DMS53 treated with DMSO at 0.1 percent for 48 hours (cell line): ENCODE measurements around the gene COL9A3.
A peak's percentile ranks its signal among the peaks of the same experiment; 100 is the strongest.
"Not testable (repeated sequence)": the region's sequence is repeated elsewhere in the genome, so short reads cannot be mapped to it uniquely, and the experiment has no call there.

Experiments used
- DNase-seq: peaks from one replicate; lab custom pipeline; 2025; ENCODE audit not compliant: unreplicated experiment; lab: John Stamatoyannopoulos, UW

COL9A3 gene

DNA sequence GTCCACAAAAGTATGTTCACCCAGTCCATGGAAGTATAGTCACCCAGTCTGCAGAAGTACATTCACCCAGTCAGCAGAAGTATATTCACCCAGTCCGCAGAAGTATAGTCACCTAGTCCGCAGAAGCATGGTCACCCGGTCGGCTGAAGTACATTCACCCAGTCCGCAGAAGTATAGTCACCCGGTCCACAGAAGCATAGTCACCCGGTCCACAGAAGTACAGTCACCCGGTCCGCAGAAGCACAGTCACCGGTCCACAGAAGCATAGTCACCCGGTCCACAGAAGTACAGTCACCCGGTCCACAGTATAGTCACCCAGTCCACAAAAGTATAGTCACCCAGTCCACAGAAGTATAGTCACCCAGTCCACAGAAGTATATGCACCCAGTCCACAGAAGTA is 36.0 kb downstream of the COL9A3 start:
- no peak for DNase-seq

GRCh38 chr20:62853304-62853703 is 36.5 kb downstream of the COL9A3 start:
- DNase-seq = not testable (repeated sequence)

- no peak for DNase-seq
Observed at GRCh38 chr20:62854121-62854520, 37.3 kb downstream of the COL9A3 start.

DNA sequence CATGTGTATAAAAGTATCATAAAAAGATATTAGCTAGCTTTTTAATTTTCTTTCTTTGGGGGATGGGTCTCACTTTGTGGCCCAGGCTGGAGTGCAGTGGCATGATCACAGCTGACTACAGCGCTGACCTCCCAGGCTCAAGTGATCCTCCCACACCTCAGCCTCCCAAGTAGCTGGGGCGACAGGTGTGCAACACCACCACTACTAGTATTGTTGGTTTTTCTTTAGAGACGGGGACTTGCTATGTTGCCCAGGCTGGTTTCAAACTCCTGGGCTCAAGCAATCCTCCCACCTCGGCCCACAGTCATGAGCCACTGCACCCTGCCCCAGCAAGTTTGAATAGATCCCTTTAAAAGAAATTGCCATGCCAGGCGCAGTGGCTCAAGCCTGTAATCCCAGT is 38.3 kb downstream of the COL9A3 start:
- DNase-seq = no peak

GRCh38 chr20:62856931-62857619 is 40.2 kb downstream of the COL9A3 start:
- DNase-seq = no peak

- no peak for DNase-seq
Observed at GRCh38 chr20:62858058-62858830, 41.4 kb downstream of the COL9A3 start.

DNA sequence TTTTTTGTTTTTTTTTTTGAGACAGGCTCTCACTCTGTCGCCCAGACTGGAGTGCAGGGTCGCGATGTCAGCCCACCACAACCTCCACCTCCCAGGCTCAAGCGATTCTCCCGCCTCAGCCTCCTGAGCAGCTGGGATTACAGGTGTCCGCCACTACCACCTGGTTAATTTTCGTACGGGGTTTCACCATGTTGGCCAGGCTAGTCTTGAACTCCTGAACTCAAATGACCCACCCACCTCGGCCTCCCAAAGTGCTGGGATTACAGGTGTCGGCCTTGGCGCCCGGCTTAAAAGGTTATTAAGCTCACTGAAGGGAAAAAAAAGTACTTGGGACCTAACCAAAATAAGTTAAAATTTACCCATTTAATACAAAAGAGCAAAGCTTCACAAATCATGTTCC is 42.9 kb downstream of the COL9A3 start:
- DNase-seq = no peak

- DNase-seq = no peak
Observed at GRCh38 chr20:62860391-62860923, 43.6 kb downstream of the COL9A3 start.

DNA sequence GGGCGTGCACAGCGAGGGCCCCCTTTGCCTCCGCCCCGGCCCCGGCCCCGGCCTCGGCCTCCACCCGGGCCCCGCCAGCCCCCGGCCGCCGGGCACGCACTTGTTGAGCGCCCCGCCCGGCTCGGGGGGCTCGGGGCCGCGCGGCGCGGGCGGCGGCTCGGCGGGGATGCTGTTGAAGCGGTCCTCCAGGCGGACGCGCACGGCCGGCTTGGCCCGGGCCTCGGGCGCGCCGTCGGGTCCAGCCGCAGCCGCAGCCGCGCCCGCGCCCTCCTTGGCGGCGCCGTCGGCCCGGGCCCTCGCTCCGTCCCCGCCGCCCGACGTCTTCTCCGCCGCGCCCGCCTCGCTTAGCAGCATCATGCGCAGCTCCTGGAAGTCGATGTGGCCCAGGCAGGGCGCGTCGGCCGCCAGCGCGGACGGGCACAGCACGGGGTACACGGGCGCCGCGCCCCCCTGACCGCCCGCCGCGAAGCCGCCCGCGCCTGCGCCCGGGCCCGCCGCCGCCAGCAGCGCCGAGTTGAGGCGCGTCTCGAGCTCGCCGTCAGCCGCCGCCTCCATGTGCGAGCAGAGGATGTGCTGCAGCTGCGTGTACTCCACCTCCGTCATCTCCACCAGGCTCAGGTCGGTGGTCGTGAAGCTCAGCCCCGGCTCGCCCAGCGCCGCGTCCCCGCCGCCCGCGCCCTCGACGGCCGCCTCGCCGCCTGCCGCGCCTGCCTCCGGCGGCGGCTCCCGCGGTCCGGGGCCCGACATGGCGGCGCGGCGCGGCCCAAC is 44.3 kb downstream of the COL9A3 start:
- no peak for DNase-seq

GRCh38 chr20:62861726-62862336 is 45.0 kb downstream of the COL9A3 start, which contains the start of gene TCFL5:
TCFL5 (minus strand) TSS chr20:62861822; CDS start chr20:62861670, 152 bp downstream.
- peak; percentile 59 for DNase-seq

- DNase-seq = no peak
Observed at GRCh38 chr20:62864207-62864606, 47.4 kb downstream of the COL9A3 start.

DNA sequence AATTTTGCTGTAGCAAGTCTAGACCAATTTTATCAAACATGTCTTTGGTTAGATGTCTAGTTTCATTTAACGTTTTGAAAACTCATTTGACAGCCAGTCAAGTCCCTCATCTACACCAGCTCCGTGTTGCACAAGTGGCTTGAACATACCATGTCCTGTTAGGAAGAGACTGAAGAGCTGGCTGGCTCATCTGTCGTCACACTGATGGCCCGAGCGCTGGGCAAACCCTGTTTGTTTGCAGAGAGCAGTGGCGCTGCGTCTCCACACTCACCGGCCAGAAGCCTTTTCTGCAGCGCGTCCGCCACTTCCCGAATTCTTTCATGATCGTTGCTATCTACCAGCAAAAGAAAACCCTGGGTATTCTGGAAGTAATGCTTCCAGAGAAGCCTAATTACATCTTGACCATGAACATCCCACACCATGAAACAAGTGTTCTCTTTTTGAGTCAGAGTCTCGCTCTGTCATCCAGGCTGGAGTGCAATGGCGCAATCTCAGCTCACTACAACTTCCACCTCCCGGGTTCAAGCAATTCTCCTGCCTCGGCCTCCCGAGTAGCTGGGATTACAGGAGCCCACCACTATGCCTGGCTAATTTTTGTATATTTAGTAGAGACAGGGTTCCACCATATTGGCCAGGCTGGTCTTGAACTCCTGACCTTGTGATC is 55.5 kb downstream of the COL9A3 start:
- DNase-seq = peak; percentile 42

DNA sequence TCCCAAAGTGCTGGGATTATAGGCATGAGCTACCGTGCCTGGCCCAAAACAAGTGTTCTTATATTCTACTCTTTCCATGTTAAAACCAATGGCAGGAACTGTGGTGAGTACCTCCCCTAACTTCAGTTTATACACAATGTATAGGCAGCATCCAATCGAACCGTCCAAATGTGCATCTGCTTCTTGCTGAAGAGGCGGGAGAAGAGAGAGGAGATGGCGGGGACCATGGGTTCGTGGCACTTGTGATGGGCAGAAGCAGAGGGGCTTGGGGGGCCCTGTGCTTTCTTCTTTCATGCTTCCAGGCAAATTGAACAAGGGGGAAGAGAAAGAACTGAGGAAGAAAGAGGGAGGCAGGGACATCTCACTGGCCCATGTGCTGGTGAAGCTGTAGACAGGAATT is 56.0 kb downstream of the COL9A3 start:
- no peak for DNase-seq

DNA sequence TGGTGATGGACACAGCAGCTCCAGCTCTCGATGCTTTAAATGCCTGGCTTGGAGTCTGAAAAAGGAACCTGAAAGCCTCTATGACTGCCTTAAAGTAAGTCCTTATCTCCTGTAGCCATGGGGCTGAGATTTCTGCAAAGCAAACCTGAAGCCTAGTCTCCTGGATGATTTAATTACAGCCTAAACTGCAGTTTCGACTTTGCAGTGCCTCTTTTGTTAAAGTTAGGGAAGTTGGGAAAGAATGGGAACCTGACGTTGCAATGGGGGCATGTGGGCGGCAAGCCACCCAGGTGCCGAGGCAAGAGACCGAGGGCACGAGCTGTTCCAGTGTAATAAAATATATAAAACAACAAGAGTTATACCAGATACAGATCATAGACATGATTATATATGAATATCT is 56.4 kb downstream of the COL9A3 start:
- no peak for DNase-seq

GRCh38 chr20:62873681-62874031 is 56.8 kb downstream of the COL9A3 start:
- DNase-seq = peak; percentile 43

DNA sequence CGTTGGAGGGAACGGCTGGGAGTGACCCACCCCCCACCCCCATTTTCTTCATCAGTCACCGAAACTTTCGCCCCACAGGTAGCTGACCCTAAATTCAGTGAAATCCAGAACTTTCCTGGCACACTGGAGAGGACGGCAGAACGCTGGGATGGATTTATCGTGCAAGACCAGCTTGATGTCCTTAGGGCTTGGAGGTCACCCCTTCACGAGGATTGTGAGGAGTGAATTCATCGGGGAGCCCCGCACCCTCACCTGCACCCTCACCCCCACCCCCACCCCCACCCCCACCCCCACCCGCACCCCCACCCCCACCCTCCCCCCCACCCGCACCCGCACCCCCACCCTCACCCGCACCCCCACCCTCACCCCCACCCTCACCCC is 58.1 kb downstream of the COL9A3 start:
- DNase-seq = peak; percentile 43

GRCh38 chr20:62875419-62876361 is 58.8 kb downstream of the COL9A3 start:
- DNase-seq = peak; percentile 94

GRCh38 chr20:62876501-62876901 is 59.7 kb downstream of the COL9A3 start:
- no peak for DNase-seq
